Ovary (tissue), 9 donors: ENCODE results near the gene MEPE. TPM values are rescaled to one million over a fixed set of nuclear protein-coding genes. Genes with fewer than 3 reads are reported as not detected.

Source experiments
- DNase-seq, 5 donors: peaks; one replicate each; pipeline ENCODE4 v3.0.0-alpha.2; 2019 to 2020
- H3K27ac ChIP-seq, 2 donors: fragments of 200-600 bp; one replicate each; pipeline versions ENCODE4 v1.5.1 to v1.8.0; 2019 to 2022
- H3K27me3 ChIP-seq: fragments of 200-600 bp; one replicate; pipeline ENCODE4 v1.8.0; 2022
- H3K36me3 ChIP-seq: fragments of 200-600 bp; sonication (generic); one replicate; pipeline ENCODE4 v1.5.1; 2019
- H3K4me1 ChIP-seq: one replicate; pipeline ENCODE4 v1.8.1; 2013; ENCODE audit warnings: mild to moderate bottlenecking, moderate library complexity; ENCODE audit not compliant: insufficient read depth
- H3K4me3 ChIP-seq: fragments of 200-600 bp; sonication (generic); one replicate; pipeline ENCODE4 v1.5.1; 2017
- H3K9me3 ChIP-seq, 2 donors: fragments of 200-600 bp in 1 of 2; sonication (generic) in 1 of 2; one replicate each; pipeline versions ENCODE4 v1.5.1 to v1.8.1; 2013 to 2019; ENCODE audit warnings: mild to moderate bottlenecking in 1 of 2, moderate library complexity in 1 of 2
- EP300 ChIP-seq: sonication (generic); formaldehyde crosslinking; IDR thresholded peaks from one replicate; pipeline ENCODE4 v1.6.1; 2017; ENCODE audit warnings: antibody characterized with exemption
- POLR2A ChIP-seq: fragments of 450-650 bp; IDR thresholded peaks from one replicate; pipeline ENCODE4 v1.6.1; 2017; ENCODE audit warnings: antibody characterized with exemption, mild to moderate bottlenecking, moderate library complexity
- WGBS, 3 donors: extraction: QIAGEN DNeasy Blood & Tissue Kit in 1 of 3; methylation state at CpG; one replicate each; pipeline versions ENCODE4 v1.1.5 to v1.1.7; 2013 to 2017; 5-methylcytosine and 5-hydroxymethylcytosine counted together
- intact Hi-C, 4 donors: fragments of 100-400 bp; cut with DNase I; formaldehyde crosslinking; loops; one replicate each; pipeline versions ENCODE4 v1.11.0 to v1.15.1; 2022 to 2023
- polyA plus RNA-seq, 2 donors: library from polyadenylated mRNA; stranded (reverse); fragments of 200-250 nt in 1 of 2; fragments of 350-450 nt in 1 of 2; fragmentation: Illumina TruSeq in 1 of 2; extraction: RNeasy Lipid Tissue Mini Kit (QIAGEN cat#74804) in 1 of 2; gene quantifications; one replicate each; pipeline ENCODE4 v1.2.3, GENCODE V29; 2013 to 2014
- total RNA-seq, 7 donors: library from RNA; depleted of rRNA in 2 of 7; stranded (reverse); fragments of >200 nt in 2 of 7; fragmentation: NEBNext Ultra II Directional in 3 of 7; extraction: Animal tissue kit (Norgen Biotek cat#: 25700) in 3 of 7; gene quantifications; one replicate each; pipeline versions ENCODE4 v1.1.0 to v1.2.4, GENCODE V29; 2016 to 2023
- TF ChIP-seq, protein P1 (sequence below), 3 donors: fragments of 450-650 bp in 2 of 3; fragments of 200-600 bp in 1 of 3; IDR thresholded peaks; one replicate each; pipeline versions ENCODE4 v1.5.1 to v1.8.0; 2016 to 2022; ENCODE audit warnings: antibody characterized with exemption in 3 of 3, mild to moderate bottlenecking in 1 of 3
- donor health status: DM: no; HTN: no; CAD: no; lungs with moderate emphysema.
- donor health status: DM: no; HTN: no; CAD: no.
- donor health status: Bipolar disorder and iron deficiency.
- donor health status: DM: yes; HTN: yes; CAD: no.
- donor health status: DM: no; HTN: no; CAD: no.
- donor health status: DM: yes; HTN: yes; CAD: no.

Gene MEPE
- total and polyA plus RNA-seq, 9 donors = 0.11 TPM; not detected in 8

DNA sequence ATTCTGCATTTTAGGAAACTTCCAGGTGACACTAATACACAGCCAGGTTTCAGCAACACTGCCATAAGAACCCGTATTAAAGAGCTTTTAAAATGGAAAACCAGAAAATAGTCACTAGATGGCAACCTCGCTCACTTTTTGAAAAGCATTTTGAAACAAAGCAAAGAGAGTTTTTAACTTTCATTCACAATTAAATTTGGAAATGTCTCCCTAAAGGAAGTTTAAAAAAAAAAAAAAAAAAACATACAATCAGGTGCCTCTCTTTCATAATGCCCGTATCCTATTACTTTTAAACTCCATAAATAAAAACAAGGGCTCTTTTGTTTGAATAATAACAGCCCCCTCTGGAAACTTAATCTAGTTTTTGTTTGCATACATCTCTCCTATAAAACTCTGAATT is 20.3 kb downstream of the MEPE start:
- no peak overlapping the region for H3K4me3 ChIP-seq
- H3K27ac ChIP-seq = no peak overlapping the region
- WGBS, 3 donors = 0 to 1% (median 0%) methylated on average over 3 of the region's 3 CpGs
- DNase-seq = no peak
- no peaks in the 10 kb centered on the region for H3K36me3 ChIP-seq
- H3K27me3 ChIP-seq = no peaks in the 10 kb centered on the region
- intact Hi-C loops = loop anchor here in 1 of 4 donors (5.0 to 10.0 kb wide), 2 partner anchors 119 to 362 kb away; no protein-coding TSS in a partner anchor
- no peak for TF ChIP-seq POLR2A
- TF ChIP-seq, protein P1, sequence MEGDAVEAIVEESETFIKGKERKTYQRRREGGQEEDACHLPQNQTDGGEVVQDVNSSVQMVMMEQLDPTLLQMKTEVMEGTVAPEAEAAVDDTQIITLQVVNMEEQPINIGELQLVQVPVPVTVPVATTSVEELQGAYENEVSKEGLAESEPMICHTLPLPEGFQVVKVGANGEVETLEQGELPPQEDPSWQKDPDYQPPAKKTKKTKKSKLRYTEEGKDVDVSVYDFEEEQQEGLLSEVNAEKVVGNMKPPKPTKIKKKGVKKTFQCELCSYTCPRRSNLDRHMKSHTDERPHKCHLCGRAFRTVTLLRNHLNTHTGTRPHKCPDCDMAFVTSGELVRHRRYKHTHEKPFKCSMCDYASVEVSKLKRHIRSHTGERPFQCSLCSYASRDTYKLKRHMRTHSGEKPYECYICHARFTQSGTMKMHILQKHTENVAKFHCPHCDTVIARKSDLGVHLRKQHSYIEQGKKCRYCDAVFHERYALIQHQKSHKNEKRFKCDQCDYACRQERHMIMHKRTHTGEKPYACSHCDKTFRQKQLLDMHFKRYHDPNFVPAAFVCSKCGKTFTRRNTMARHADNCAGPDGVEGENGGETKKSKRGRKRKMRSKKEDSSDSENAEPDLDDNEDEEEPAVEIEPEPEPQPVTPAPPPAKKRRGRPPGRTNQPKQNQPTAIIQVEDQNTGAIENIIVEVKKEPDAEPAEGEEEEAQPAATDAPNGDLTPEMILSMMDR (IDR thresholded peaks at IDR 0.05) = peak in 1 of 3 donors; percentile 48
- no peaks in the 10 kb centered on the region for H3K4me1 ChIP-seq
- H3K9me3 ChIP-seq = no peaks in the 10 kb centered on the region

DNA sequence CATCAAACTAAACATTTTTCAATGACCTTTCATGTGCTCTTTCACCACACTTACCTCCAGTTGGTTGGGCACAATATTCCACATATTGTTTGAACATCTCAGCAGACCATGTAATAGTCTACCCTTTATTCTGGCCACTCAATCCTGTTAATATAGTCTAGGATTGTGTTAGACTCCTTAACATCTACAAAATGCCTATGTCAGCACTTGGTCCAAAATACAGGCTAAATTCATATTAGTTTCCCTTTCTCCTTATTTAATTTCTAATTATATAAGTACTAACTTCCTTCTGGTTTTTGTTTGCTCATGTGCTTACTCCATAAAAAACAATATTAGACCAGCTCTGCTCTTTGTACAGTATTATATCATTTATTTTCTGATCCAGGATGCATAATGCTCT is 21.1 kb downstream of the MEPE start:
- intact Hi-C loops = loop anchor here in 1 of 4 donors (5.0 to 10.0 kb wide), 2 partner anchors 118 to 361 kb away; no protein-coding TSS in a partner anchor
- DNase-seq = no peak
- Histone ChIP-seq H3K27me3 (no peaks in the 10 kb centered on the region), H3K4me1 (no peaks in the 10 kb centered on the region), H3K36me3 (no peaks in the 10 kb centered on the region), H3K27ac (no peak overlapping the region), H3K9me3 (no peaks in the 10 kb centered on the region), H3K4me3 (no peak overlapping the region)
- TF ChIP-seq EP300 (no peak), POLR2A (no peak)
- TF ChIP-seq, protein P1 (IDR thresholded peaks at IDR 0.05) = no peak

DNA sequence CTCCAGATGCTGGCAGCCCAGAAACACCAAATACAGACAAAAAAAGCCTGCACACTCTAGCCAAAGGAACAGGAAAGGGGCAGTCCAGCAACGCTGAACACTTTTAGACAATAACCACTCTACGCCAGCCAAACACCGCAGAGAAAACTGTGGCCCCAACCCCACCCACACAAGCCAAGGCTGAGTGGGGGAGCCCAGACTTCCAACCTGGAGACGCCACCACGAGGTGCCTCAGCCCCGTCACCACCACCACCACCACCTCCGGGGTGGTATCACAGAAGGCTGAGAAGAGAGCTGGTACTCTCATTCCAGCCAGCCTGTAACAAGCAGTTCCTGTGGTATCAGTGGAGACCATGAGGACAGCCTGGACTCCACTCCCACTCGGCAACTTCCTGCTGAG is 22.8 kb downstream of the MEPE start:
- intact Hi-C loops = loop anchor here in 2 of 4 donors (5.0 to 10.0 kb wide), 3 partner anchors 117 to 359 kb away; no protein-coding TSS in a partner anchor
- Histone ChIP-seq H3K27me3 (no peaks in the 10 kb centered on the region), H3K27ac (no peak overlapping the region), H3K9me3 (no peaks in the 10 kb centered on the region), H3K4me3 (no peak overlapping the region), H3K36me3 (no peaks in the 10 kb centered on the region), H3K4me1 (no peaks in the 10 kb centered on the region)
- TF ChIP-seq, protein P1 (IDR thresholded peaks at IDR 0.05) = no peak
- TF ChIP-seq POLR2A (no peak), EP300 (no peak)
- WGBS, 3 donors = 69 to 82% (median 71%) methylated on average over 8 of the region's 8 CpGs
- no peak for DNase-seq

DNA sequence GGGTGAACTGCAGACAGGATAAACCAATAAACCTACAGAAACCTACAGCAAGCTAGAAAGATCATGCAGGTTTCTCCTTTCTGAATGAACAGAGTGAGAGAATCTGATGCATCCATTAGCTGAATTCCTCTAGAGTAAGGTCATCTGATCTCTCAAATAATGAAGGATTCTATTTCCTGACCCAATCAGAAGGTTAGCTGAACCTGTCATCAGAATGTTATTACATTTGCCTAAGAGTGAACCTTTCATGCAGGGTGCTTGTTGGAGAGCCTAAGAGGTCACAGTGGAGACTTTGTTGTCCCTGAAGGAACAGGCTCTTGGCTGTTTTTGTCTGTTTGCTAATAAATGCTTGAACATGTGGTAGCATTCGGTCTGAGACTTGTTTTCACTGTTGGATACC is 24.0 kb downstream of the MEPE start:
- TF ChIP-seq EP300 (no peak), POLR2A (no peak)
- no peak overlapping the region for H3K4me3 ChIP-seq
- no peaks in the 10 kb centered on the region for H3K9me3 ChIP-seq
- H3K27ac ChIP-seq = no peak overlapping the region
- intact Hi-C loops = loop anchor here in 2 of 4 donors (5.0 to 10.0 kb wide), 3 partner anchors 115 to 358 kb away; no protein-coding TSS in a partner anchor
- H3K36me3 ChIP-seq = no peaks in the 10 kb centered on the region
- WGBS, 3 donors = 29 to 64% (median 30%) methylated on average over 1 of the region's 1 CpG
- H3K4me1 ChIP-seq = no peaks in the 10 kb centered on the region
- H3K27me3 ChIP-seq = no peaks in the 10 kb centered on the region
- DNase-seq = no peak

DNA sequence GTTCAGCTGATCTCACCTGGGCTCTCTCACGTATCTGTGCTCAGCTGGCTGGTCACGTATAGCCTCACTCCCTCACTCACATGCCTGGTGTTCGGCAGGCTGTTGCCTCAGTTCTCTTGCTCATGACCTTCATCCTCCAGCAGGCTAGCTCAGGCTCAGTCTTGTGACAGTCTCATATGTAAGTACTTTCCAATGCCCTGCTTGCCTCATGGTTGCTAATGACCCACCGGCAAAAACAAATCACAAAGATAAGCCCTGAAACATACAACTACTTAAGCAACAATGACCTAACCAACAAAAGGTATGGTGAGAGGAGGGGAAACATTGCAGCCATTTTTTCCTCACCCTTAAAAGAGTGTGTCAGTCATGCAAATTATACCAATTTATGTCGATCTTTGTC is 25.0 kb downstream of the MEPE start:
- no peak for DNase-seq
- no peak for TF ChIP-seq POLR2A
- TF ChIP-seq EP300 = no peak
- TF ChIP-seq, protein P1 (IDR thresholded peaks at IDR 0.05) = no peak
- H3K9me3 ChIP-seq = no peaks in the 10 kb centered on the region
- no peaks in the 10 kb centered on the region for H3K36me3 ChIP-seq
- H3K27me3 ChIP-seq = no peaks in the 10 kb centered on the region
- no peak overlapping the region for H3K27ac ChIP-seq
- H3K4me3 ChIP-seq = no peak overlapping the region
- no peaks in the 10 kb centered on the region for H3K4me1 ChIP-seq
- intact Hi-C loops = loop anchor here in 2 of 4 donors (5.0 to 10.0 kb wide), 3 partner anchors 115 to 357 kb away; no protein-coding TSS in a partner anchor
- 55 to 97% (median 56%) methylated on average over 5 of the region's 5 CpGs for WGBS, 3 donors
